OCI-LY7 (cell line): ENCODE results near the gene KLC1.

Source experiments
- EZH2phosphoT487 ChIP-seq: fragments of 200-600 bp; sonication (generic); IDR thresholded peaks from 2 replicates; pipeline ENCODE4 v1.6.1; 2018; ENCODE audit warnings: low read depth, borderline replicate concordance, mild to moderate bottlenecking, mixed run types, antibody characterized with exemption, low read length, moderate library complexity, mixed read lengths
- TF ChIP-seq, protein P1 (sequence below): fragments of 200-600 bp; sonication (generic); conservative IDR thresholded peaks from 2 replicates; pipeline ENCODE4 v1.5.1; 2014; ENCODE audit warnings: mild to moderate bottlenecking, antibody characterized with exemption, low read length, moderate library complexity, mixed read lengths

DNA sequence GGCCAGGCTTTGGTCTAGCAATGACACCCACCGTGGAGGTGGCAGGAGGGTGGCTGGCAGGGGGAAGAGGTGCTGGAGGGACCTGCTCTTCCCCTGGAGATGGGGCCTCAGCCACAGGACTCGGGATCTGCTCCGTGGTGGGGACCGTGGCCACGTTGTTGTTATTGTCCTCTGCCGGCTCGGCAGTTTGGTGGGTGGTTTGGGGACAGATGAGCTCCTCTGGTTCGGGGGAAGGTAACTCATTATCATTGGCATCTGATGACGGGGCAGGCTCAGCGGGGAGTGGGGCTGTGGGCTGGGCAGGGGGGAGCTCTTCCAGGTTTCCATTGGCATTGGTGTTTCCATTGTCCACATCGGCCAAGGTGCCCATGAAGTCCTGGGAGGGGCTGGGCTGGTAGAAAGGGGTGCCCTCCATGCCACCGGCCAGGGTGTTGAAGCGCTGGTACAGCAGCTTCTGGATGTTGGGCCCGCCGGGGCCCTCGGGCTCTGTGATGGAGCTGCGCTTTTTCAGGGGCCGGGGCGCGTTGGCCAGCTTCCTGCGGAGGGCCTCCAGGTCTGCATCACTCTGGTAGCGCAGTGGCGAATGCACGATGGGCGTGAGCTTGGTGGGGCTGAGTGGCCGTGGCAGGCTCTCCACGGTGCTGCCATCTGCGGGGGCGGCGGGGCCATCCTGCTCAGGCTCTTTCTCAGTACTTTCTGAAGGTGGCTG lies 110.9 kb downstream of the KLC1 start:
- TF ChIP-seq, protein P1, sequence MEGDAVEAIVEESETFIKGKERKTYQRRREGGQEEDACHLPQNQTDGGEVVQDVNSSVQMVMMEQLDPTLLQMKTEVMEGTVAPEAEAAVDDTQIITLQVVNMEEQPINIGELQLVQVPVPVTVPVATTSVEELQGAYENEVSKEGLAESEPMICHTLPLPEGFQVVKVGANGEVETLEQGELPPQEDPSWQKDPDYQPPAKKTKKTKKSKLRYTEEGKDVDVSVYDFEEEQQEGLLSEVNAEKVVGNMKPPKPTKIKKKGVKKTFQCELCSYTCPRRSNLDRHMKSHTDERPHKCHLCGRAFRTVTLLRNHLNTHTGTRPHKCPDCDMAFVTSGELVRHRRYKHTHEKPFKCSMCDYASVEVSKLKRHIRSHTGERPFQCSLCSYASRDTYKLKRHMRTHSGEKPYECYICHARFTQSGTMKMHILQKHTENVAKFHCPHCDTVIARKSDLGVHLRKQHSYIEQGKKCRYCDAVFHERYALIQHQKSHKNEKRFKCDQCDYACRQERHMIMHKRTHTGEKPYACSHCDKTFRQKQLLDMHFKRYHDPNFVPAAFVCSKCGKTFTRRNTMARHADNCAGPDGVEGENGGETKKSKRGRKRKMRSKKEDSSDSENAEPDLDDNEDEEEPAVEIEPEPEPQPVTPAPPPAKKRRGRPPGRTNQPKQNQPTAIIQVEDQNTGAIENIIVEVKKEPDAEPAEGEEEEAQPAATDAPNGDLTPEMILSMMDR: no peak
- no peak for TF ChIP-seq EZH2phosphoT487
